Memory B cell (primary cell): ENCODE data around the gene CPA2.
"Not testable (repeated sequence)": the region's sequence is repeated elsewhere in the genome, so short reads cannot be mapped to it uniquely, and the experiment has no call there.

Experiments used
- ATAC-seq: fragments of 150-1000 bp; cut with Tn5 transposase; 2 replicates; pipeline ENCODE4 v1.10.0; 2021; ENCODE audit warnings: low read depth, mild to moderate bottlenecking, moderate library complexity
- DNase-seq, 2 donors: peaks; one replicate each; pipeline ENCODE4 v3.0.0; 2022; ENCODE audit warnings: low spot score in 2 of 2
- H3K27ac Mint-ChIP-seq: one replicate; pipeline ENCODE4 v1.8.0; 2022; ENCODE audit warnings: mild to moderate bottlenecking, moderate library complexity, mixed read lengths
- H3K27me3 Mint-ChIP-seq: one replicate; pipeline ENCODE4 v1.8.0; 2022; ENCODE audit warnings: mixed read lengths
- H3K36me3 Mint-ChIP-seq: one replicate; pipeline ENCODE4 v1.8.0; 2022; ENCODE audit warnings: mild to moderate bottlenecking, mixed read lengths
- H3K4me1 Mint-ChIP-seq: one replicate; pipeline ENCODE4 v1.8.0; 2022; ENCODE audit warnings: mixed read lengths
- H3K4me3 Mint-ChIP-seq: one replicate; pipeline ENCODE4 v1.8.0; 2022; ENCODE audit warnings: mild to moderate bottlenecking, moderate library complexity, mixed read lengths
- H3K9me3 Mint-ChIP-seq: one replicate; pipeline ENCODE4 v1.8.0; 2022; ENCODE audit warnings: mixed read lengths

Gene CPA2

DNA sequence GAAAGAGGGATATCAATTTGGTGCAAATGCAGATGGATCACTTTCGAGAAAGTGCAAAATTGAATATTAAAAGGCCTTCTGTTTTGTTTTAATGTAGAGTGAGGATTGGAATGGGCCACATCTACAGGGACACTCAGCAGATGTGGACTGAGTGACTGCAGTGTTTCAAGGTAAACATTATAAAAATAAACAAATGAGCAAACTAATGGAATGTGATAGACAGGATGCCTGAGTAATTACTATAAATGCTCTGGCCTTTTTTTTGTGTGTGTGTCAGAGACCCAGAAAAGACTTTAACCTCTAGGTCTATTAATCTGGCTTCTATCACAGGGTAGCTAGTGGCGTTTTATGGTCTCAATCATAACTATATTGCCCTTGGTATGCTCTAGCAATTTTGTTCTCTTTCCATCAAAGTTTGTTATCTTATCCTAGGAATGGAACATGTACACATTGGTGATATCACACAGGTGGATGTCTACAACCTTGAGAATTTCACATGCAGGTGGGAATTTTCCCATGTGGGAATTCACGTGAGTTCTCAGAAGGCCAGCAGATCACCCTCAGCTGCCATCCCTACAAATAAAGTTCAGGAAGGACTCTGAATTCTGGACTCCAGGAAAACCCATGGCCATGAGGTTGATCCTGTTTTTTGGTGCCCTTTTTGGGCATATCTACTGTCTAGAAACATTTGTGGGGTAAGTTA, at the start of gene CPA2:
Gene CPA2 (plus strand): TSS at position 606 of the 703 bp plus-strand sequence. CDS start 19 bp downstream, at position 625.
- H3K9me3 Mint-ChIP-seq, result no peaks in the 10 kb centered on the region
- no peak for ATAC-seq
- no peaks in the 10 kb centered on the region for H3K36me3 Mint-ChIP-seq
- H3K4me3 Mint-ChIP-seq, result no peak within 1 kb of the TSS
- H3K27ac Mint-ChIP-seq, result no peak within 1 kb of the TSS
- no peak for DNase-seq
- no peaks in the 10 kb centered on the region for H3K4me1 Mint-ChIP-seq
- H3K27me3 Mint-ChIP-seq, result peaks cover 15% of the 10 kb centered on the region

GRCh38 chr7:130218806-130219620, 47.6 kb upstream of the CPA2 start:
- H3K4me1 Mint-ChIP-seq, result no peaks in the 10 kb centered on the region
- peaks cover 2% of the 10 kb centered on the region for H3K9me3 Mint-ChIP-seq
- ATAC-seq, result no peak
- H3K4me3 Mint-ChIP-seq, result no peak overlapping the region
- H3K27me3 Mint-ChIP-seq, result peaks cover 4% of the 10 kb centered on the region
- no peak overlapping the region for H3K27ac Mint-ChIP-seq
- no peak for DNase-seq
- no peaks in the 10 kb centered on the region for H3K36me3 Mint-ChIP-seq

GRCh38 chr7:130219871-130220270, 46.8 kb upstream of the CPA2 start:
- Mint-ChIP-seq H3K4me3 (no peak overlapping the region), H3K9me3 (peaks cover 2% of the 10 kb centered on the region), H3K27ac (no peak overlapping the region), H3K36me3 (no peaks in the 10 kb centered on the region), H3K27me3 (peaks cover 1% of the 10 kb centered on the region), H3K4me1 (no peaks in the 10 kb centered on the region)
- DNase-seq, result no peak
- ATAC-seq, result no peak

DNA sequence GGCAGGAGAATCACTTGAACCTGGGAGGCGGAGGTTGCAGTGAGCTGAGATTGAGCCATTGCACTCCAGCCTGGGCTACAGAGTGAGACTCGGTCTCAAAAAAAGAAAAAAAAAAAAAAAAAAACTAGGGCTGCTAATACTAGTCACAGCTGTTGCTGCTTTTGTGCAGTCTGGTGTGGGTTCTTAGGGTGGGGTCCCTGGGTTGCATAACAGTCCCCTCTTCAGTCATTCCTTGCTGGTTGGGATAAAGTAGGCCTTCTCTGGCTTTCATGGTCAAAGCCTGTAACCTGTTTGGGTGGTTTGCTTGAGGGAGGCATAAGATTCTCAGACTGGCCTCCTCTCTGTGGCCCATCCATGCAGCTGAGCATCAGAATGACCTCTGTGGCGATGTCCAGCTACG, 44.9 kb upstream of the CPA2 start:
- ATAC-seq (no peak), DNase-seq (no peak)
- no peaks in the 10 kb centered on the region for H3K36me3 Mint-ChIP-seq
- peaks cover 2% of the 10 kb centered on the region for H3K9me3 Mint-ChIP-seq
- H3K4me1 Mint-ChIP-seq, result no peaks in the 10 kb centered on the region
- no peak overlapping the region for H3K27ac Mint-ChIP-seq
- no peak overlapping the region for H3K4me3 Mint-ChIP-seq
- H3K27me3 Mint-ChIP-seq, result peaks cover 1% of the 10 kb centered on the region

GRCh38 chr7:130223646-130224045, 43.0 kb upstream of the CPA2 start:
- Mint-ChIP-seq H3K9me3 (peaks cover 2% of the 10 kb centered on the region), H3K27ac (no peak overlapping the region), H3K4me1 (no peaks in the 10 kb centered on the region), H3K27me3 (no peaks in the 10 kb centered on the region), H3K4me3 (no peak overlapping the region), H3K36me3 (no peaks in the 10 kb centered on the region)
- ATAC-seq, result no peak
- no peak for DNase-seq

GRCh38 chr7:130224210-130224609, 42.5 kb upstream of the CPA2 start:
- DNase-seq, result no peak
- Mint-ChIP-seq H3K27ac (no peak overlapping the region), H3K9me3 (peaks cover 2% of the 10 kb centered on the region), H3K4me3 (no peak overlapping the region), H3K27me3 (no peaks in the 10 kb centered on the region), H3K4me1 (no peaks in the 10 kb centered on the region), H3K36me3 (no peaks in the 10 kb centered on the region)
- ATAC-seq, result no peak

- DNase-seq, H3K4me3 Mint-ChIP-seq, H3K9me3 Mint-ChIP-seq, H3K4me1 Mint-ChIP-seq, ATAC-seq, H3K27ac Mint-ChIP-seq, H3K36me3 Mint-ChIP-seq, H3K27me3 Mint-ChIP-seq: not testable (repeated sequence)
Measured at GRCh38 chr7:130224923-130225322, 41.7 kb upstream of the CPA2 start.

DNA sequence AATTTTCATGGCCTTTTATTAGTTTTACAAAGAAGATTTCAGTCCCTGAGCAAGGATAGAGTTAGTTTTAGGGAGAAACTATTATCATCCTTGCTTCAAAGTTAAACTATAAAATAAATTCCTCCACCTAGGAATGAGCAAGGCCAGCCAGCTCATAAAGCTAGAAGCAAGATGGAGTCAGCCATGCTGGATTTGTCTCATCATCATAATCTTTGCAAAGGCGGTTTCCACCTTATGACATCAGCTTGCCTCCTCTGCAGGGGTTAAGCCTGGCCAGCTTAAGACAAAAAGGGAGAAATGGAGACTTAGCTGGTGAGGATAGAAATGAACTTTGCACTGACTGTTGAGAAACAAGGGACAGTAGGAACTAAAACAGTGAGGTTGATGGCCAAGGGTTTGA, 40.3 kb upstream of the CPA2 start:
- H3K27me3 Mint-ChIP-seq, result no peaks in the 10 kb centered on the region
- H3K9me3 Mint-ChIP-seq, result peaks cover 2% of the 10 kb centered on the region
- H3K4me1 Mint-ChIP-seq, result no peaks in the 10 kb centered on the region
- no peak overlapping the region for H3K4me3 Mint-ChIP-seq
- H3K27ac Mint-ChIP-seq, result no peak overlapping the region
- DNase-seq (no peak), ATAC-seq (no peak)
- no peaks in the 10 kb centered on the region for H3K36me3 Mint-ChIP-seq

- H3K4me3 Mint-ChIP-seq, result no peak overlapping the region
- no peaks in the 10 kb centered on the region for H3K4me1 Mint-ChIP-seq
- H3K27ac Mint-ChIP-seq, result no peak overlapping the region
- peaks cover 4% of the 10 kb centered on the region for H3K27me3 Mint-ChIP-seq
- DNase-seq (no peak), ATAC-seq (no peak)
- no peaks in the 10 kb centered on the region for H3K36me3 Mint-ChIP-seq
- peaks cover 2% of the 10 kb centered on the region for H3K9me3 Mint-ChIP-seq
Measured at GRCh38 chr7:130227883-130228575, 38.6 kb upstream of the CPA2 start.

DNA sequence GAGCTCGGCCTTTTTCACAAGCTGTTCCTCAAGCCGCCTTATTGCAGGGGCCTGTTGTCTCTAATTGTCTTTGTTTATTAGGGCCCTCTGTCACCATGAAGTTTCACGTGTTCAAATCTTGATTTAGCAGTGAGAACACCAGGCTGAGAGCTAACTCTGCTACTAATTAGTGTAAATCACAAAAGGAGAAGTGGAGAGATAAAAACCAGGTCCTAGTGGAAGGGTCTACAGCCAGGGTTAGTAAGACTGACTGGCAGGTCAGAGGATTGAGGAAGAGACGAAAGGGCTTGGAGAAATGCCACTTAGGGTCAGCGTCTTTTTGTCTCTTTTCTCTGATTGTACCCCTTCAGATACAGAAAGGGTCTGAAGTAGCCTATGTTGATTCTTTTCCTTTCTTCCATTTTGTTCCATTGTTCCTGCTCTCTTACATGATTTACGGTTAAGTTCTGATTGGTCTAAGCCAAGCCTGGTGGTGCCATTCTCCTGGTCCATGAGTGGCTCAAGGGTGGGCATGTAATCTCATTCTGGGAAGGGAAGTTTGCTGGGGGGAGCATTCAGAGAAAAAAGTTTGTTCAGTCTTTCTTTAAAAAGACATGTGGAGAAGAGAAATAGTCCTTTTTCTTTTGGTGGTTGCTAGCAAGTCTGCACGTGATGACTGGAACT, 37.7 kb upstream of the CPA2 start:
- Mint-ChIP-seq H3K27me3 (peaks cover 4% of the 10 kb centered on the region), H3K9me3 (peaks cover under 1% of the 10 kb centered on the region), H3K36me3 (no peaks in the 10 kb centered on the region), H3K4me3 (no peak overlapping the region), H3K4me1 (no peaks in the 10 kb centered on the region), H3K27ac (no peak overlapping the region)
- DNase-seq (no peak), ATAC-seq (no peak)

DNA sequence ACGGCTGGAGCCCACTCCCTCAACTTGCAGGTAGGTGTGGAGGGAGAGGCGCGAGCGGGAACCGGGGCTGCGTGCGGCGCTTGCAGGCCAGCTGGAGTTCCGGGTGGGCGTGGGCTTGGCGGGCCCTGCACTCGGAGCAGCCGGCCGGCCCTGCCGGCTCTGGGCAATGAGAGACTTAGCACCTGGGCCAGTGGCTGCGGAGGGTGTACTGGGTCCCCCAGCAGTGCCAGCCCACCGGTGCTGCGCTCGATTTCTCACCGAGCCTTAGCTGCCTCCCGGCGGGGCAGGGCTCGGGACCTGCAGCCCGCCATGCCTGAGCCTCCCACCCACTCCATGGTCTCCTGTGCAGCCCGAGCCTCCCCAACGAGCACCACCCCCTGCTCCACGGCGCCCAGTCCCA, 36.7 kb upstream of the CPA2 start:
- not testable (repeated sequence) for H3K36me3 Mint-ChIP-seq, ATAC-seq, H3K9me3 Mint-ChIP-seq, H3K27ac Mint-ChIP-seq, H3K4me1 Mint-ChIP-seq, H3K27me3 Mint-ChIP-seq, H3K4me3 Mint-ChIP-seq, DNase-seq

DNA sequence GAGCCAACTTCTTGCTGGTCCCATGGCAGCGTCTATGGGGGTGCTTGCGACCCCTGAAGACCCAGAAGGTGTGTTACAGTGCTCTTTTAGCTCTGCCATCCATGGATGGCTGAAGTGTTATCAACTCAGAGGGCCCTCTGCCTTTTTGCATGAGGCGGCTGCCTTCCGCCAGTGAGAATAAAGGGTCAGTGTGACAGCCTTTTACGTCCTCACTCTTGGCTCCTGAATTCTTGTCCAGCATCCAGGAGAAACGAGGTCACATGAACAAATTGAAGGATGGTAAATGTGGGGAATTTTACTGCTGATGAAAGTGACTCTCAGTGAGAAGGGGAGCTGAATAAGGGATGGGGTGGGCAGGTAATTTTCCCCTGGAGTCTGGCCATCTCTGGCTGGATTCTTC, 34.9 kb upstream of the CPA2 start:
- H3K27me3 Mint-ChIP-seq, result peaks cover 8% of the 10 kb centered on the region
- no peak overlapping the region for H3K27ac Mint-ChIP-seq
- DNase-seq (no peak), ATAC-seq (no peak)
- H3K4me3 Mint-ChIP-seq, result no peak overlapping the region
- H3K36me3 Mint-ChIP-seq, result no peaks in the 10 kb centered on the region
- H3K4me1 Mint-ChIP-seq, result no peaks in the 10 kb centered on the region
- no peaks in the 10 kb centered on the region for H3K9me3 Mint-ChIP-seq

DNA sequence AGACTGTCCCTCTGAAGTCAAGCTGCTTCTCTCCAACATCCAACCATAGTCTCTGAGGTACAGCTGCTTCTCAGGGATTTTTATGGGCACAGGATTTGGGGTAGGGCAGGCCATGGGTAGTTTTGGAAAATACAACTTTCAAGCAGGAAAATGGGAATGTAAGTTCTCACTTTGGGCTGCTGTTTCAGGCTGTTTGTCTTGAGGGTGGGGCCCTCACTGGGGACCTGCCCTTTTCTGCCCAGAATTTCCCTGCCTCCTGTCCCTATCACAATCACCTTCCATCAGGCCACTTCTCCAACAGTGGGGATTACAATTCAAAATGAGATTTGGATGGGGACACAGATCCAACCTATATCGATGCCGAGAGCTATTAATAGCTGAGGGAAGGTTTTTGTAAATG, 34.5 kb upstream of the CPA2 start:
- H3K36me3 Mint-ChIP-seq, result no peaks in the 10 kb centered on the region
- H3K27ac Mint-ChIP-seq, result no peak overlapping the region
- peaks cover 8% of the 10 kb centered on the region for H3K27me3 Mint-ChIP-seq
- no peak for DNase-seq
- ATAC-seq, result no peak
- H3K4me1 Mint-ChIP-seq, result no peaks in the 10 kb centered on the region
- no peak overlapping the region for H3K4me3 Mint-ChIP-seq
- H3K9me3 Mint-ChIP-seq, result no peaks in the 10 kb centered on the region

GRCh38 chr7:130234078-130234477, 32.6 kb upstream of the CPA2 start:
- Mint-ChIP-seq H3K27me3 (peaks cover 8% of the 10 kb centered on the region), H3K4me3 (no peak overlapping the region), H3K9me3 (no peaks in the 10 kb centered on the region), H3K4me1 (no peaks in the 10 kb centered on the region), H3K36me3 (no peaks in the 10 kb centered on the region), H3K27ac (no peak overlapping the region)
- DNase-seq, result no peak
- ATAC-seq, result no peak
